Loucy (cell line): Measurements from ENCODE around the gene SNX13.

Experiments used
- CTCF ChIP-seq: fragments of 200-600 bp; sonication (generic); conservative IDR thresholded peaks from 2 replicates; pipeline ENCODE4 v1.5.1; 2014; ENCODE audit warnings: mild to moderate bottlenecking, antibody characterized with exemption, low read length
- EZH2phosphoT487 ChIP-seq: fragments of 200-600 bp; IDR thresholded peaks from 2 replicates; pipeline ENCODE4 v1.6.1; 2018; ENCODE audit warnings: antibody characterized with exemption, mild to moderate bottlenecking, moderate library complexity, borderline replicate concordance

DNA sequence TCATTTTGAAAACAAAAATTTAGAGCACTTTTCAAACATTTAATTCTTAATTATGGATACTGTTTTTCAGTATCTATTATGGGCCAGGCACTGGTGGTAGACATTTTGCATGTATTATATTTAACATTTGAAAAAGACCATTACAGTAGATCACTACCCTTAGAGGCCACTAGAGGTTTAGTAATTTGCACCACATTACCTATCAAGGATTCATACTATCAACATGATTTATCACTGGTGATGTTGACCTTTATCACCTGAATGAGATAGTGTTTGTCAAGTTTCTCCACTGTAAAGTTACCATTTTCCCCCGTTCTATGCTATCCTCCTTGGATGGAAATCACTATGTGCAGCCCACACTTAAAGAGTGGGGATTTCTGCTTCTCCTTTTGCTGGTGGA, 4.4 kb upstream of the SNX13 start:
- TF ChIP-seq CTCF (peak; percentile 51), EZH2phosphoT487 (no peak)
